ENCODE data around the gene CRB1. TPM values are rescaled to one million over a fixed set of nuclear protein-coding genes. Genes with fewer than 3 reads are reported as not detected.

Gene CRB1
- total RNA-seq, 4 donors from 2014 or later = 0.12 to 0.54 (median 0.33) TPM

GRCh38 chr1:197367627-197368026, 99.6 kb downstream of the CRB1 start:
- no peak for TF ChIP-seq CTCF (IDR thresholded peaks at IDR 0.05)
- TF ChIP-seq POLR2AphosphoS5 (IDR thresholded peaks at IDR 0.05) = no peak
- no peak for TF ChIP-seq EP300 (IDR thresholded peaks at IDR 0.05)
- TF ChIP-seq POLR2A (IDR thresholded peaks at IDR 0.05) = no peak
- no peak for ATAC-seq
- no peaks in the 10 kb centered on the region for H3K9me3 ChIP-seq
- H3K36me3 ChIP-seq = no peaks in the 10 kb centered on the region
- 38 to 65% methylated on average over 4 to 7 of the region's 7 CpGs for WGBS, 2 donors (ENCODE audit: low coverage in 1 of 2)
- H3K4me3 ChIP-seq = no peak overlapping the region
- no peak overlapping the region for H3K27ac ChIP-seq
- H3K27me3 ChIP-seq = no peaks in the 10 kb centered on the region
- no peaks in the 10 kb centered on the region for H3K4me1 ChIP-seq

GRCh38 chr1:197374428-197374827, 106.4 kb downstream of the CRB1 start:
- Histone ChIP-seq H3K27ac (no peak overlapping the region), H3K4me3 (no peak overlapping the region), H3K27me3 (no peaks in the 10 kb centered on the region), H3K36me3 (no peaks in the 10 kb centered on the region), H3K4me1 (no peaks in the 10 kb centered on the region), H3K9me3 (no peaks in the 10 kb centered on the region)
- no peak for TF ChIP-seq POLR2A (IDR thresholded peaks at IDR 0.05)
- TF ChIP-seq CTCF (IDR thresholded peaks at IDR 0.05) = no peak
- TF ChIP-seq POLR2AphosphoS5 (IDR thresholded peaks at IDR 0.05) = no peak
- TF ChIP-seq EP300 (IDR thresholded peaks at IDR 0.05) = no peak
- ATAC-seq = no peak
- 56 to 79% methylated on average over 1 of the region's 1 CpG for WGBS, 2 donors (ENCODE audit: low coverage in 1 of 2)

- TF ChIP-seq POLR2A (IDR thresholded peaks at IDR 0.05) (no peak), CTCF (IDR thresholded peaks at IDR 0.05) (no peak), EP300 (IDR thresholded peaks at IDR 0.05) (no peak), POLR2AphosphoS5 (IDR thresholded peaks at IDR 0.05) (no peak)
- Histone ChIP-seq H3K4me3 (no peak overlapping the region), H3K27me3 (no peaks in the 10 kb centered on the region), H3K4me1 (no peaks in the 10 kb centered on the region), H3K9me3 (no peaks in the 10 kb centered on the region), H3K27ac (no peak overlapping the region), H3K36me3 (no peaks in the 10 kb centered on the region)
- 65 to 81% methylated on average over 6 of the region's 6 CpGs for WGBS, 2 donors (ENCODE audit: low coverage in 1 of 2)
- ATAC-seq = no peak
These were observed 116.4 kb downstream of the CRB1 start for GRCh38 chr1:197384471-197384870.

- Histone ChIP-seq H3K4me1 (no peaks in the 10 kb centered on the region), H3K27ac (no peak overlapping the region), H3K36me3 (no peaks in the 10 kb centered on the region), H3K27me3 (no peaks in the 10 kb centered on the region), H3K9me3 (no peaks in the 10 kb centered on the region), H3K4me3 (no peak overlapping the region)
- 100% methylated on average over 1 of the region's 1 CpG for WGBS, 2 donors (ENCODE audit: low coverage in 1 of 2)
- TF ChIP-seq EP300 (IDR thresholded peaks at IDR 0.05) (no peak), CTCF (IDR thresholded peaks at IDR 0.05) (no peak), POLR2AphosphoS5 (IDR thresholded peaks at IDR 0.05) (no peak), POLR2A (IDR thresholded peaks at IDR 0.05) (no peak)
- no peak for ATAC-seq
These were observed 120.7 kb downstream of the CRB1 start for GRCh38 chr1:197388801-197389200.

GRCh38 chr1:197390856-197391255, 122.8 kb downstream of the CRB1 start:
- ATAC-seq = no peak
- WGBS, 2 donors (ENCODE audit: low coverage in 1 of 2) = 50 to 71% methylated on average over 2 of the region's 2 CpGs
- H3K27ac ChIP-seq = no peak overlapping the region
- H3K4me1 ChIP-seq = no peaks in the 10 kb centered on the region
- no peaks in the 10 kb centered on the region for H3K9me3 ChIP-seq
- H3K36me3 ChIP-seq = no peaks in the 10 kb centered on the region
- H3K4me3 ChIP-seq = no peak overlapping the region
- no peaks in the 10 kb centered on the region for H3K27me3 ChIP-seq
- TF ChIP-seq POLR2A (IDR thresholded peaks at IDR 0.05) (no peak), EP300 (IDR thresholded peaks at IDR 0.05) (no peak), POLR2AphosphoS5 (IDR thresholded peaks at IDR 0.05) (no peak), CTCF (IDR thresholded peaks at IDR 0.05) (no peak)

Measured in gastroesophageal sphincter (tissue), 4 donors.